Esophagus muscularis mucosa (tissue), 4 donors: ENCODE results near the gene LRRN4. TPM values are rescaled to one million over a fixed set of nuclear protein-coding genes. Genes with fewer than 3 reads are reported as not detected.

Experiments
- DNase-seq: peaks from one replicate; pipeline ENCODE4 v3.0.0-alpha.2; 2017; ENCODE audit errors: extremely low spot score
- H3K27ac ChIP-seq, 4 donors: fragments of 200-600 bp; sonication (generic); replicated peaks in 1 of 4; 1 replicate in 3 of 4; 2 replicates in 1 of 4; pipeline ENCODE4 v1.5.1; 2016 to 2019; ENCODE audit warnings: mild to moderate bottlenecking in 1 of 4
- H3K27me3 ChIP-seq, 4 donors: fragments of 200-600 bp; sonication (generic); one replicate each; pipeline versions ENCODE4 v1.5.1 to v1.6.0; 2016 to 2019
- H3K36me3 ChIP-seq, 4 donors: fragments of 200-600 bp; sonication (generic); one replicate each; pipeline ENCODE4 v1.5.1; 2016 to 2019
- H3K4me1 ChIP-seq, 4 donors: fragments of 200-600 bp; sonication (generic); one replicate each; pipeline ENCODE4 v1.5.1; 2016 to 2019
- H3K4me3 ChIP-seq, 4 donors: fragments of 200-600 bp; sonication (generic); 1 replicate in 2 of 4; 2 replicates in 2 of 4; pipeline ENCODE4 v1.5.1; 2016 to 2019; ENCODE audit warnings: mild to moderate bottlenecking in 4 of 4, moderate library complexity in 1 of 4
- H3K9me3 ChIP-seq, 4 donors: fragments of 200-600 bp; sonication (generic); 1 replicate in 3 of 4; 2 replicates in 1 of 4; pipeline ENCODE4 v1.5.1; 2016 to 2019
- CTCF ChIP-seq, 3 experiments: fragments of 200-600 bp in 2 of 3; fragments of 450-650 bp in 1 of 3; sonication (generic) in 2 of 3; IDR thresholded peaks; one replicate each; pipeline ENCODE4 v1.5.1; 2017 to 2019; ENCODE audit warnings: antibody characterized with exemption in 3 of 3, mild to moderate bottlenecking in 2 of 3, moderate library complexity in 1 of 3
- EP300 ChIP-seq: sonication (generic); formaldehyde crosslinking; IDR thresholded peaks from one replicate; pipeline ENCODE4 v1.6.1; 2017; ENCODE audit warnings: antibody characterized with exemption
- POLR2A ChIP-seq: fragments of 450-650 bp; IDR thresholded peaks from one replicate; pipeline ENCODE4 v1.6.1; 2017; ENCODE audit warnings: antibody characterized with exemption, moderate library complexity, mild to moderate bottlenecking, low read depth
- POLR2AphosphoS5 ChIP-seq, 2 donors: sonication (generic); formaldehyde crosslinking; IDR thresholded peaks; one replicate each; pipeline ENCODE4 v1.6.1; 2017; ENCODE audit warnings: antibody characterized with exemption in 2 of 2
- WGBS: methylation state at CpG from one replicate; pipeline ENCODE4 v1.1.5; 2018; 5-methylcytosine and 5-hydroxymethylcytosine counted together
- intact Hi-C: fragments of 100-400 bp; cut with DNase I; formaldehyde crosslinking; loops from one replicate; pipeline ENCODE4 v1.15.1; 2023
- total RNA-seq, 4 donors: library from RNA; depleted of rRNA; stranded (reverse); fragments of >200 nt; gene quantifications; one replicate each; pipeline versions ENCODE4 v1.1.0 to v1.2.1, GENCODE V29; 2016

Gene LRRN4
- total RNA-seq, 4 donors from 2014 or later, result 0.17 to 0.42 TPM; not detected in 2

GRCh38 chr20:6075428-6076219 is 21.8 kb upstream of the LRRN4 start:
- no peak for DNase-seq
- Histone ChIP-seq H3K4me1 (peaks cover 9 to 16% (median 11%) of the 10 kb centered on the region in 4 donors), H3K27me3 (no peaks in the 10 kb centered on the region), H3K27ac (no peak overlapping the region), H3K36me3 (no peaks in the 10 kb centered on the region), H3K4me3 (no peak overlapping the region), H3K9me3 (no peaks in the 10 kb centered on the region)
- intact Hi-C loops, result loop anchor here (2.0 to 10.0 kb wide), 3 partner anchors 123 to 547 kb away; partner anchors contain the start of genes MCM8 and TRMT6
- TF ChIP-seq EP300, result no peak
- no peak for TF ChIP-seq CTCF (IDR thresholded peaks at IDR 0.05)
- no peak for TF ChIP-seq POLR2AphosphoS5 (IDR thresholded peaks at IDR 0.05)
- TF ChIP-seq POLR2A, result no peak
- 55% methylated on average over 8 of the region's 8 CpGs for WGBS

GRCh38 chr20:6074784-6075183 is 20.9 kb upstream of the LRRN4 start:
- no peaks in the 10 kb centered on the region for H3K27me3 ChIP-seq
- no peak overlapping the region for H3K4me3 ChIP-seq
- TF ChIP-seq EP300 (no peak), POLR2AphosphoS5 (IDR thresholded peaks at IDR 0.05) (no peak), POLR2A (no peak), CTCF (IDR thresholded peaks at IDR 0.05) (no peak)
- H3K36me3 ChIP-seq, result no peaks in the 10 kb centered on the region
- 78% methylated on average over 2 of the region's 2 CpGs for WGBS
- intact Hi-C loops, result loop anchor here (5.0 to 10.0 kb wide), 2 partner anchors 122 to 280 kb away; partner anchors contain the start of genes MCM8 and TRMT6
- no peak overlapping the region for H3K27ac ChIP-seq
- peaks cover 9 to 16% (median 11%) of the 10 kb centered on the region in 4 donors for H3K4me1 ChIP-seq
- H3K9me3 ChIP-seq, result no peaks in the 10 kb centered on the region
- no peak for DNase-seq

- H3K4me3 ChIP-seq, result no peak overlapping the region
- intact Hi-C loops, result loop anchor here (10.0 kb wide), 1 partner anchor 279 kb away; no protein-coding TSS in a partner anchor
- WGBS, result 88% methylated on average over 2 of the region's 2 CpGs
Measured at GRCh38 chr20:6074145-6074561, 20.3 kb upstream of the LRRN4 start.

GRCh38 chr20:6070829-6071695 is 17.2 kb upstream of the LRRN4 start:
- Histone ChIP-seq H3K4me1 (peaks cover 9 to 16% (median 11%) of the 10 kb centered on the region in 4 donors), H3K27ac (no peak overlapping the region), H3K27me3 (no peaks in the 10 kb centered on the region), H3K9me3 (no peaks in the 10 kb centered on the region), H3K36me3 (no peaks in the 10 kb centered on the region), H3K4me3 (no peak overlapping the region)
- TF ChIP-seq EP300, result no peak
- no peak for TF ChIP-seq CTCF (IDR thresholded peaks at IDR 0.05)
- no peak for TF ChIP-seq POLR2AphosphoS5 (IDR thresholded peaks at IDR 0.05)
- TF ChIP-seq POLR2A, result no peak
- 85% methylated on average over 6 of the region's 6 CpGs for WGBS
- intact Hi-C loops, result loop anchor here (10.0 kb wide), 1 partner anchor 276 kb away; no protein-coding TSS in a partner anchor
- DNase-seq, result no peak

More at GRCh38 chr20:6074145-6074561, 20.3 kb upstream of the LRRN4 start:
- no peaks in the 10 kb centered on the region for H3K9me3 ChIP-seq
- H3K27me3 ChIP-seq, result no peaks in the 10 kb centered on the region
- H3K27ac ChIP-seq, result no peak overlapping the region
- H3K4me1 ChIP-seq, result peaks cover 9 to 16% (median 11%) of the 10 kb centered on the region in 4 donors
- DNase-seq, result no peak
- no peaks in the 10 kb centered on the region for H3K36me3 ChIP-seq
- TF ChIP-seq EP300 (no peak), POLR2AphosphoS5 (IDR thresholded peaks at IDR 0.05) (no peak), POLR2A (no peak), CTCF (IDR thresholded peaks at IDR 0.05) (peak in 1 of 3 experiments; percentile 19)
